ENCODE results near the gene MAP4K4. TPM values are rescaled to one million over a fixed set of nuclear protein-coding genes. Genes with fewer than 3 reads are reported as not detected.

MAP4K4 gene
- total RNA-seq, 1 donor from 2014 or later: 91.9 TPM

- Histone ChIP-seq H4K20me1 (ENCODE audit: low read depth) (peaks cover 72% of the 10 kb centered on the region), H3K27me3 (no peaks in the 10 kb centered on the region), H3K9me3 (ENCODE audit: low read depth) (no peaks in the 10 kb centered on the region), H3K4me3 (no peak overlapping the region), H3K79me2 (ENCODE audit: low read depth) (peaks cover 97% of the 10 kb centered on the region), H3K9ac (no peak overlapping the region), H3K4me1 (peaks cover 7% of the 10 kb centered on the region), H3K27ac (no peak overlapping the region), H2AFZ (replicated peaks) (no peak overlapping the region), H3K4me2 (no peak overlapping the region), H3K36me3 (no peaks in the 10 kb centered on the region), H3F3A (ENCODE audit: low read depth) (peaks cover 24% of the 10 kb centered on the region)
- peaks cover 13% of the 10 kb centered on the region for H3K36me3 Mint-ChIP-seq
- no peak for DNase-seq (ENCODE audit: low spot score)
- H3K27ac Mint-ChIP-seq: no peak overlapping the region
- no peaks in the 10 kb centered on the region for H3K27me3 Mint-ChIP-seq (ENCODE audit: insufficient read depth, low read depth)
- peaks cover 2% of the 10 kb centered on the region for H3K9me3 Mint-ChIP-seq
- H3K4me3 Mint-ChIP-seq: no peak overlapping the region
- TF ChIP-seq, protein P1, sequence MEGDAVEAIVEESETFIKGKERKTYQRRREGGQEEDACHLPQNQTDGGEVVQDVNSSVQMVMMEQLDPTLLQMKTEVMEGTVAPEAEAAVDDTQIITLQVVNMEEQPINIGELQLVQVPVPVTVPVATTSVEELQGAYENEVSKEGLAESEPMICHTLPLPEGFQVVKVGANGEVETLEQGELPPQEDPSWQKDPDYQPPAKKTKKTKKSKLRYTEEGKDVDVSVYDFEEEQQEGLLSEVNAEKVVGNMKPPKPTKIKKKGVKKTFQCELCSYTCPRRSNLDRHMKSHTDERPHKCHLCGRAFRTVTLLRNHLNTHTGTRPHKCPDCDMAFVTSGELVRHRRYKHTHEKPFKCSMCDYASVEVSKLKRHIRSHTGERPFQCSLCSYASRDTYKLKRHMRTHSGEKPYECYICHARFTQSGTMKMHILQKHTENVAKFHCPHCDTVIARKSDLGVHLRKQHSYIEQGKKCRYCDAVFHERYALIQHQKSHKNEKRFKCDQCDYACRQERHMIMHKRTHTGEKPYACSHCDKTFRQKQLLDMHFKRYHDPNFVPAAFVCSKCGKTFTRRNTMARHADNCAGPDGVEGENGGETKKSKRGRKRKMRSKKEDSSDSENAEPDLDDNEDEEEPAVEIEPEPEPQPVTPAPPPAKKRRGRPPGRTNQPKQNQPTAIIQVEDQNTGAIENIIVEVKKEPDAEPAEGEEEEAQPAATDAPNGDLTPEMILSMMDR (IDR thresholded peaks at IDR 0.05): no peak
- TF ChIP-seq EZH2phosphoT487 (IDR thresholded peaks at IDR 0.05): no peak
- TF ChIP-seq EZH2 (IDR thresholded peaks at IDR 0.05): no peak
- peaks cover 25% of the 10 kb centered on the region for H3K4me1 Mint-ChIP-seq
These were observed 91.1 kb downstream of the MAP4K4 start for GRCh38 chr2:101788565-101788964.

DNA sequence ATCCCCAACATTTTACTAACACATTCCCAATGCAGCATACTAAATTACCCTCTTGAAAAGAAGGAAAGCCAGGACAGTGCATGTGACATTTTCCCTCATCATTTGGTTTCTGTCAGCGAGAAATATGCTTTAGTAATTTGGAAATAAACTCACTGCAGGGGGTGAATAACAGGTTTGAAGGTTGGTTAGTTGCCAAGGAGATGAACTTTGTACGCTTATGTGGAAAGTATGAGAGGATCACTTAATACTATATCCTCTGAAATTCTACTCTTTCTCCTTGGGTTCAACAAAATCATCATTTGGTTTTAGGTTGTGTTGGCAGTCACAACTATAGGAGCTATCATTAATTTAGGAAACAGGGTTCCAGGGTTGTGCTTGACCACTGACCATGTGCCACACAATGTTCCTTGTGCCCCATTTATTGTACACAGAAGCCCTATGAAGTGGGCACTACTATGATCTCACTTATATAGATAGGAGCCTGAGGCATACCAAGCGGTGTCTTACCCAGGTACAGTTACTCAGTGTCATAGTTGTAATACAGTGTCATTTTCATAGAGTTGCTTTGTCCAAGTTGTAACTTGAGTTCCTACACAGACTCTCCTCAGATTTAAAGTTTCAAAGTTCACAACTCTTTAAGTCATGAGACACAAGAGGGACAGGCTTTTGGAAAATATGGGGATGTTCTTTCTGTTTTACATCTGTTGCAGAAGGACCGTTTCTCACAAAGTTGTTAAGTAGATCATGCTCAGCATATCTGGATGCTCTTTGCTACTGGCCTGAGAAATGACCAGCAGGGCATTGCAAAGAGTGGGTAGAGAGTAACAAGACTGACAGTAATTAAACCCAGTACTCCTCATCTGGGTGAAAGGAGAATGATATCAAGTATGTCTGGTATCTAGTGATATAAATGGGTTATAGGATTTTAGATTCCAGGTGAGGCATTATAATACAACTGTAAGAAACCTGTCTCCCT is 91.8 kb downstream of the MAP4K4 start:
- Histone ChIP-seq H3K4me1 (peaks cover 14% of the 10 kb centered on the region), H3K79me2 (ENCODE audit: low read depth) (peaks cover 97% of the 10 kb centered on the region), H3K36me3 (no peaks in the 10 kb centered on the region), H3F3A (ENCODE audit: low read depth) (peaks cover 31% of the 10 kb centered on the region), H3K4me3 (no peak overlapping the region), H3K27me3 (no peaks in the 10 kb centered on the region), H4K20me1 (ENCODE audit: low read depth) (peaks cover 75% of the 10 kb centered on the region), H3K9ac (no peak overlapping the region), H3K27ac (no peak overlapping the region), H2AFZ (replicated peaks) (no peak overlapping the region), H3K9me3 (ENCODE audit: low read depth) (no peaks in the 10 kb centered on the region), H3K4me2 (no peak overlapping the region)
- Mint-ChIP-seq H3K27me3 (ENCODE audit: insufficient read depth, low read depth) (no peaks in the 10 kb centered on the region), H3K9me3 (peaks cover 2% of the 10 kb centered on the region), H3K27ac (no peak overlapping the region), H3K4me3 (no peak overlapping the region), H3K36me3 (peaks cover 10% of the 10 kb centered on the region), H3K4me1 (peaks cover 30% of the 10 kb centered on the region)
- DNase-seq (ENCODE audit: low spot score): no peak
- no peak for TF ChIP-seq EZH2 (IDR thresholded peaks at IDR 0.05)

DNA sequence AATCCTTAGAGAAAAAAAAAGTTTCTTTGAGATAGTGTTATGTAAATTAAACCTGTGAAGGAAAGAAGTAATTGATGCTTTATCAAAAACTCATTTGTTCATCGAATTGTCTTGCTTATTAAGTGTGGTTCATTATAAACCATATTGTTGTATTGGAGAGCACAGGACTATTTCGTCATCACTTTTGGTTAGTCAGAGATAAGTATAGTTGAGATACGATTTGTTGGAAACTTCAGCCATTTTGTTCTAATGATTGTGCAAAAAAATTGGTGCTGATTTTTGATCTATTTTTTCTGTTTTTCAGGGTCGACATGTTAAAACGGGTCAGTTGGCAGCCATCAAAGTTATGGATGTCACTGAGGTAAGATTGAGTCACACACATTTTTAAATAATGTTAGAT is 92.9 kb downstream of the MAP4K4 start:
- Histone ChIP-seq H3K27ac (no peak overlapping the region), H3K4me3 (no peak overlapping the region), H3F3A (ENCODE audit: low read depth) (peaks cover 32% of the 10 kb centered on the region), H3K4me1 (peaks cover 14% of the 10 kb centered on the region), H4K20me1 (ENCODE audit: low read depth) (peaks cover 86% of the 10 kb centered on the region), H3K4me2 (no peak overlapping the region), H3K27me3 (no peaks in the 10 kb centered on the region), H3K9me3 (ENCODE audit: low read depth) (no peaks in the 10 kb centered on the region), H3K36me3 (no peaks in the 10 kb centered on the region), H3K79me2 (ENCODE audit: low read depth) (peaks cover 97% of the 10 kb centered on the region), H2AFZ (replicated peaks) (no peak overlapping the region), H3K9ac (no peak overlapping the region)
- Mint-ChIP-seq H3K27ac (no peak overlapping the region), H3K27me3 (ENCODE audit: insufficient read depth, low read depth) (no peaks in the 10 kb centered on the region), H3K36me3 (peaks cover 8% of the 10 kb centered on the region), H3K4me3 (no peak overlapping the region), H3K4me1 (peaks cover 30% of the 10 kb centered on the region), H3K9me3 (no peaks in the 10 kb centered on the region)
- TF ChIP-seq, protein P1 (IDR thresholded peaks at IDR 0.05): no peak
- TF ChIP-seq EZH2 (IDR thresholded peaks at IDR 0.05) (no peak), EZH2phosphoT487 (IDR thresholded peaks at IDR 0.05) (no peak)
- DNase-seq (ENCODE audit: low spot score): no peak

DNA sequence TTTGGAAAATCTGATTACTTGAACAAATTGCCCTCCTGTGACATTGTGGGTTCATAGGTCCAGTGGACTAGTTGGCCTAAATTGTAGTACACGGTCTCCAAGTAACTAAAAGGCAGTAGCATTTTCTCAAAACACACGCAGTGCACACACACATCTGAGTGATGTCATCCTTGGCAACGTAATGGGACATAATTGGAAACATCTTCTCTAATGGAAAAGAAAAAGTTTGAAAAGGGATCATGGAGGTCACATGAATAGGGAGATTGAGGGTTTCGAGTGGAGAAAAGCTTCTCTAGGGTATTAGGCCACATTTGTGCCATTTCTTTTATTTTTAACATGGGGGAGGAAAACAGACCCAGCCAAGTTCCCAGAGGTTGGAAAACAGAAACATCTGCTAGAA is 93.3 kb downstream of the MAP4K4 start:
- peaks cover 8% of the 10 kb centered on the region for H3K36me3 Mint-ChIP-seq
- TF ChIP-seq EZH2phosphoT487 (IDR thresholded peaks at IDR 0.05): no peak
- TF ChIP-seq, protein P1 (IDR thresholded peaks at IDR 0.05): no peak
- no peak for TF ChIP-seq EZH2 (IDR thresholded peaks at IDR 0.05)
- Histone ChIP-seq H3F3A (ENCODE audit: low read depth) (peaks cover 32% of the 10 kb centered on the region), H3K4me1 (peaks cover 14% of the 10 kb centered on the region), H4K20me1 (ENCODE audit: low read depth) (peaks cover 87% of the 10 kb centered on the region), H3K79me2 (ENCODE audit: low read depth) (peaks cover 97% of the 10 kb centered on the region), H3K9ac (no peak overlapping the region), H3K4me3 (no peak overlapping the region), H3K36me3 (no peaks in the 10 kb centered on the region), H3K27ac (no peak overlapping the region), H2AFZ (replicated peaks) (no peak overlapping the region), H3K4me2 (no peak overlapping the region), H3K27me3 (no peaks in the 10 kb centered on the region), H3K9me3 (ENCODE audit: low read depth) (no peaks in the 10 kb centered on the region)
- H3K4me1 Mint-ChIP-seq: peaks cover 30% of the 10 kb centered on the region
- no peak overlapping the region for H3K4me3 Mint-ChIP-seq
- H3K9me3 Mint-ChIP-seq: no peaks in the 10 kb centered on the region
- no peak for DNase-seq (ENCODE audit: low spot score)
- no peaks in the 10 kb centered on the region for H3K27me3 Mint-ChIP-seq (ENCODE audit: insufficient read depth, low read depth)
- H3K27ac Mint-ChIP-seq: no peak overlapping the region

Data from neural progenitor cell (in vitro differentiated cells).